ENCODE measurements around the gene COQ10A. TPM values are rescaled to one million over a fixed set of nuclear protein-coding genes. Genes with fewer than 3 reads are reported as not detected.
A peak's percentile ranks its signal among the peaks of the same experiment; 100 is the strongest.

The COQ10A gene
- total RNA-seq, 1 experiment from 2014 or later = 24.4 TPM

GRCh38 chr12:56299853-56300643 lies 33.3 kb downstream of the COQ10A start, which contains the start of gene CS (continued):
- TF ChIP-seq, protein P1, sequence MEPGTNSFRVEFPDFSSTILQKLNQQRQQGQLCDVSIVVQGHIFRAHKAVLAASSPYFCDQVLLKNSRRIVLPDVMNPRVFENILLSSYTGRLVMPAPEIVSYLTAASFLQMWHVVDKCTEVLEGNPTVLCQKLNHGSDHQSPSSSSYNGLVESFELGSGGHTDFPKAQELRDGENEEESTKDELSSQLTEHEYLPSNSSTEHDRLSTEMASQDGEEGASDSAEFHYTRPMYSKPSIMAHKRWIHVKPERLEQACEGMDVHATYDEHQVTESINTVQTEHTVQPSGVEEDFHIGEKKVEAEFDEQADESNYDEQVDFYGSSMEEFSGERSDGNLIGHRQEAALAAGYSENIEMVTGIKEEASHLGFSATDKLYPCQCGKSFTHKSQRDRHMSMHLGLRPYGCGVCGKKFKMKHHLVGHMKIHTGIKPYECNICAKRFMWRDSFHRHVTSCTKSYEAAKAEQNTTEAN (CRISPR knock-in tag; IDR thresholded peaks at IDR 0.05) = peak; percentile 81; the same call in 1 of the 2 replicates
- no peak for TF ChIP-seq RORB (CRISPR knock-in tag; IDR thresholded peaks at IDR 0.05)
- no peak for TF ChIP-seq USF1 (CRISPR knock-in tag; IDR thresholded peaks at IDR 0.05)
- TF ChIP-seq NFATC4 (CRISPR knock-in tag; IDR thresholded peaks at IDR 0.05) = no peak

DNA sequence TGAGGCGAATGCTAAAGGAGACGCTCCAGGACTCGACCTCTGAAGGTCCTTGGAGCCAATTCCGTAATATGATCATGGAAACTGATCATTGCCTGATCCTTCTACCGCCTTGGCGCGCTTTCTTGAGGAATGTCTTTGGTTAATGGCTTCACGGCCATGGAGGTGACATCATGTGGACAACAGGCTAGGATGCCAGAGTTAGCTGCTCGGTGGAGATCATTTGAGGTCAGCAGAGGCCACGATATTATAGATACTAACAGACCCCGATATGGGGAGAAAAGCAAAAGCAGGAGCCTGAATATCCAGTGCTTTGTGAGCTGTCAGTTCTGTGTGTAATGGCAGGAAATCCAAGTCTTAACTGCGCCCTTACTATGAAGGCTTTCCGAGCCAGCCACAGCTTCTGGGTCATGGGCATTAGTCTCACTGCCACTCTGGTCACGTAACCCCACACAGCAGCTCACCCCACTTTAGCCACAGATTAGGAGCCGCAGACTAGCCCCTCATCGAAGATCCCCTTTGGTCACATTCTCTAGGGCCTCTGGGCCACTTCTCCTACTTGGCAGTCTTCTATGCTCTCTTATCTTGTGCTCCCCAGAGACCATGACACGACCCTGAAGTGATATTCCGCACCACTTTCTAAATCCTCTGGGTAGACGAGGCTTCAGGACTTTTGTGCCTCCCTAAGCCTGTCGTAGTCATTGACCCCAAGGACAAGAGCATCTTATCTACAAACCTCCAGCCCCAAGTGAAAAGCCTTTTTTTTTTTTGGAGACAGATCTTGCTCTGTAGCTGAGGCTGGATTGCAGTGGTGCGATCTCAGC lies 34.1 kb downstream of the COQ10A start:
- CTCF ChIA-PET = interaction anchor here (1.1 to 1.6 kb wide), 3 partner anchors 15 to 160 kb away, joined by 3 to 6 read pairs (median 4); partner anchors contain the start of genes CNPY2 and SMARCC2
- Mint-ChIP-seq H3K4me1 (peaks cover 26% of the 10 kb centered on the region), H3K4me3 (peak overlapping the region; percentile 92), H3K27me3 (ENCODE audit: low read depth) (no peaks in the 10 kb centered on the region), H3K36me3 (peaks cover 23% of the 10 kb centered on the region), H3K27ac (peak overlapping the region; percentile 99), H3K9me3 (no peaks in the 10 kb centered on the region)
- DNase-seq (ENCODE audit: low spot score) = no peak
- peak; percentile 8; the same call in 1 of the 2 replicates for ATAC-seq
- POLR2A ChIA-PET = interaction anchor here (0.9 to 2.3 kb wide), 3 partner anchors 15 to 79 kb away, joined by 3 to 6 read pairs (median 5); partner anchors contain the start of genes CNPY2, RNF41 and STAT2
- no peak for TF ChIP-seq NFE2L1 (CRISPR knock-in tag; IDR thresholded peaks at IDR 0.05)
- TF ChIP-seq SMAD4 (CRISPR knock-in tag; IDR thresholded peaks at IDR 0.05) = no peak
- TF ChIP-seq, protein P2, sequence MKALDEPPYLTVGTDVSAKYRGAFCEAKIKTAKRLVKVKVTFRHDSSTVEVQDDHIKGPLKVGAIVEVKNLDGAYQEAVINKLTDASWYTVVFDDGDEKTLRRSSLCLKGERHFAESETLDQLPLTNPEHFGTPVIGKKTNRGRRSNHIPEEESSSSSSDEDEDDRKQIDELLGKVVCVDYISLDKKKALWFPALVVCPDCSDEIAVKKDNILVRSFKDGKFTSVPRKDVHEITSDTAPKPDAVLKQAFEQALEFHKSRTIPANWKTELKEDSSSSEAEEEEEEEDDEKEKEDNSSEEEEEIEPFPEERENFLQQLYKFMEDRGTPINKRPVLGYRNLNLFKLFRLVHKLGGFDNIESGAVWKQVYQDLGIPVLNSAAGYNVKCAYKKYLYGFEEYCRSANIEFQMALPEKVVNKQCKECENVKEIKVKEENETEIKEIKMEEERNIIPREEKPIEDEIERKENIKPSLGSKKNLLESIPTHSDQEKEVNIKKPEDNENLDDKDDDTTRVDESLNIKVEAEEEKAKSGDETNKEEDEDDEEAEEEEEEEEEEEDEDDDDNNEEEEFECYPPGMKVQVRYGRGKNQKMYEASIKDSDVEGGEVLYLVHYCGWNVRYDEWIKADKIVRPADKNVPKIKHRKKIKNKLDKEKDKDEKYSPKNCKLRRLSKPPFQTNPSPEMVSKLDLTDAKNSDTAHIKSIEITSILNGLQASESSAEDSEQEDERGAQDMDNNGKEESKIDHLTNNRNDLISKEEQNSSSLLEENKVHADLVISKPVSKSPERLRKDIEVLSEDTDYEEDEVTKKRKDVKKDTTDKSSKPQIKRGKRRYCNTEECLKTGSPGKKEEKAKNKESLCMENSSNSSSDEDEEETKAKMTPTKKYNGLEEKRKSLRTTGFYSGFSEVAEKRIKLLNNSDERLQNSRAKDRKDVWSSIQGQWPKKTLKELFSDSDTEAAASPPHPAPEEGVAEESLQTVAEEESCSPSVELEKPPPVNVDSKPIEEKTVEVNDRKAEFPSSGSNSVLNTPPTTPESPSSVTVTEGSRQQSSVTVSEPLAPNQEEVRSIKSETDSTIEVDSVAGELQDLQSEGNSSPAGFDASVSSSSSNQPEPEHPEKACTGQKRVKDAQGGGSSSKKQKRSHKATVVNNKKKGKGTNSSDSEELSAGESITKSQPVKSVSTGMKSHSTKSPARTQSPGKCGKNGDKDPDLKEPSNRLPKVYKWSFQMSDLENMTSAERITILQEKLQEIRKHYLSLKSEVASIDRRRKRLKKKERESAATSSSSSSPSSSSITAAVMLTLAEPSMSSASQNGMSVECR (CRISPR knock-in tag; IDR thresholded peaks at IDR 0.05; ENCODE audit: borderline replicate concordance) = no peak
- TF ChIP-seq AFF4 (CRISPR knock-in tag; IDR thresholded peaks at IDR 0.05; ENCODE audit: borderline replicate concordance) = no peak
- no peak for TF ChIP-seq USF1 (CRISPR knock-in tag; IDR thresholded peaks at IDR 0.05)
- TF ChIP-seq TEAD1 (CRISPR knock-in tag; IDR thresholded peaks at IDR 0.05) = no peak
- TF ChIP-seq ZNF416 (CRISPR knock-in tag; IDR thresholded peaks at IDR 0.05) = no peak
- no peak for TF ChIP-seq ELF4 (CRISPR knock-in tag; IDR thresholded peaks at IDR 0.05; ENCODE audit: low read depth)
- no peak for TF ChIP-seq RORB (CRISPR knock-in tag; IDR thresholded peaks at IDR 0.05)
- no peak for TF ChIP-seq GABPB1 (CRISPR knock-in tag; IDR thresholded peaks at IDR 0.05)
- TF ChIP-seq PRRX2 (CRISPR knock-in tag; IDR thresholded peaks at IDR 0.05) = no peak
- no peak for TF ChIP-seq FOXP4 (CRISPR knock-in tag; IDR thresholded peaks at IDR 0.05)
- TF ChIP-seq, protein P3, sequence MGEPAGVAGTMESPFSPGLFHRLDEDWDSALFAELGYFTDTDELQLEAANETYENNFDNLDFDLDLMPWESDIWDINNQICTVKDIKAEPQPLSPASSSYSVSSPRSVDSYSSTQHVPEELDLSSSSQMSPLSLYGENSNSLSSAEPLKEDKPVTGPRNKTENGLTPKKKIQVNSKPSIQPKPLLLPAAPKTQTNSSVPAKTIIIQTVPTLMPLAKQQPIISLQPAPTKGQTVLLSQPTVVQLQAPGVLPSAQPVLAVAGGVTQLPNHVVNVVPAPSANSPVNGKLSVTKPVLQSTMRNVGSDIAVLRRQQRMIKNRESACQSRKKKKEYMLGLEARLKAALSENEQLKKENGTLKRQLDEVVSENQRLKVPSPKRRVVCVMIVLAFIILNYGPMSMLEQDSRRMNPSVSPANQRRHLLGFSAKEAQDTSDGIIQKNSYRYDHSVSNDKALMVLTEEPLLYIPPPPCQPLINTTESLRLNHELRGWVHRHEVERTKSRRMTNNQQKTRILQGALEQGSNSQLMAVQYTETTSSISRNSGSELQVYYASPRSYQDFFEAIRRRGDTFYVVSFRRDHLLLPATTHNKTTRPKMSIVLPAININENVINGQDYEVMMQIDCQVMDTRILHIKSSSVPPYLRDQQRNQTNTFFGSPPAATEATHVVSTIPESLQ (CRISPR knock-in tag; IDR thresholded peaks at IDR 0.05) = no peak
